Neutrophil (primary cell): ENCODE results near the gene GPBAR1.

Source experiments
- H3K27ac ChIP-seq: fragments of 200-600 bp; sonication (generic); 2 replicates; pipeline ENCODE4 v1.5.1; 2016; ENCODE audit warnings: mild to moderate bottlenecking, moderate library complexity
- H3K27me3 ChIP-seq: fragments of 200-600 bp; sonication (generic); 2 replicates; pipeline ENCODE4 v1.6.0; 2016; ENCODE audit warnings: mild to moderate bottlenecking
- H3K36me3 ChIP-seq: fragments of 200-600 bp; sonication (generic); 2 replicates; pipeline ENCODE4 v1.5.1; 2017
- H3K4me1 ChIP-seq, 2 experiments: fragments of 200-600 bp in 1 of 2; sonication (generic) in 1 of 2; 1 replicate in 1 of 2; 2 replicates in 1 of 2; pipeline versions ENCODE4 v1.5.1 to v1.6.1; 2013 to 2016; ENCODE audit warnings: low read depth in 1 of 2, low read length in 1 of 2, mild to moderate bottlenecking in 1 of 2, moderate library complexity in 1 of 2; ENCODE audit not compliant: control insufficient read depth in 1 of 2, insufficient read depth in 1 of 2
- H3K4me3 ChIP-seq, 2 experiments: fragments of 200-600 bp in 1 of 2; sonication (generic) in 1 of 2; 1 replicate in 1 of 2; 2 replicates in 1 of 2; pipeline ENCODE4 v1.5.1; 2013 to 2016; ENCODE audit warnings: low read depth in 1 of 2, low read length in 1 of 2, mild to moderate bottlenecking in 1 of 2, moderate library complexity in 1 of 2
- H3K9me3 ChIP-seq: fragments of 200-600 bp; sonication (generic); 2 replicates; pipeline ENCODE4 v1.5.1; 2016
- TF ChIP-seq, protein P1 (sequence below): fragments of 200-600 bp; sonication (generic); IDR thresholded peaks from 2 replicates; pipeline ENCODE4 v1.5.1; 2016; ENCODE audit warnings: antibody characterized with exemption

GPBAR1 gene

DNA sequence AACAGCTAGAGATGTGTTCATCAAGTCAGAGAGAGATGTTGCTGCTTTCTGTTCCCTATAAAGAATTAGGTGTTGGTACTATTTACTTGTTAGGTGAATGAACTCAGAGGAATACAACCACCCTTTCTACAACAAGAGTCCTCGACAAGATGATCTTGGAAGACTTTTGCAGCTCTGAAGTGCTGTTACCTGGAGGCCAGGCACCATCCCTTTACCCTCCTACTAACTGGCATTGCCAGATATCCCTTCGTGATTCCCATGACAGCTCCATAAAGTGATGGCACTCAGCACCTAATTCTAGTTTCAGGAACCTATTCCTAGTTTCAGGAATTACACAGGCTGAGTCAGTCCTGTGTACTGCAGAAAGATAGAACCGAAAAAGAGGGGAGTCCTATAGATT is 33.9 kb upstream of the GPBAR1 start:
- peak overlapping the region; percentile 5 for H3K27ac ChIP-seq
- H3K4me1 ChIP-seq = peaks cover 58 to 78% of the 10 kb centered on the region in 2 experiments
- no peaks in the 10 kb centered on the region for H3K27me3 ChIP-seq
- no peaks in the 10 kb centered on the region for H3K9me3 ChIP-seq
- H3K4me3 ChIP-seq = no peak overlapping the region
- H3K36me3 ChIP-seq = peaks cover 91% of the 10 kb centered on the region
- TF ChIP-seq, protein P1, sequence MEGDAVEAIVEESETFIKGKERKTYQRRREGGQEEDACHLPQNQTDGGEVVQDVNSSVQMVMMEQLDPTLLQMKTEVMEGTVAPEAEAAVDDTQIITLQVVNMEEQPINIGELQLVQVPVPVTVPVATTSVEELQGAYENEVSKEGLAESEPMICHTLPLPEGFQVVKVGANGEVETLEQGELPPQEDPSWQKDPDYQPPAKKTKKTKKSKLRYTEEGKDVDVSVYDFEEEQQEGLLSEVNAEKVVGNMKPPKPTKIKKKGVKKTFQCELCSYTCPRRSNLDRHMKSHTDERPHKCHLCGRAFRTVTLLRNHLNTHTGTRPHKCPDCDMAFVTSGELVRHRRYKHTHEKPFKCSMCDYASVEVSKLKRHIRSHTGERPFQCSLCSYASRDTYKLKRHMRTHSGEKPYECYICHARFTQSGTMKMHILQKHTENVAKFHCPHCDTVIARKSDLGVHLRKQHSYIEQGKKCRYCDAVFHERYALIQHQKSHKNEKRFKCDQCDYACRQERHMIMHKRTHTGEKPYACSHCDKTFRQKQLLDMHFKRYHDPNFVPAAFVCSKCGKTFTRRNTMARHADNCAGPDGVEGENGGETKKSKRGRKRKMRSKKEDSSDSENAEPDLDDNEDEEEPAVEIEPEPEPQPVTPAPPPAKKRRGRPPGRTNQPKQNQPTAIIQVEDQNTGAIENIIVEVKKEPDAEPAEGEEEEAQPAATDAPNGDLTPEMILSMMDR = no peak

DNA sequence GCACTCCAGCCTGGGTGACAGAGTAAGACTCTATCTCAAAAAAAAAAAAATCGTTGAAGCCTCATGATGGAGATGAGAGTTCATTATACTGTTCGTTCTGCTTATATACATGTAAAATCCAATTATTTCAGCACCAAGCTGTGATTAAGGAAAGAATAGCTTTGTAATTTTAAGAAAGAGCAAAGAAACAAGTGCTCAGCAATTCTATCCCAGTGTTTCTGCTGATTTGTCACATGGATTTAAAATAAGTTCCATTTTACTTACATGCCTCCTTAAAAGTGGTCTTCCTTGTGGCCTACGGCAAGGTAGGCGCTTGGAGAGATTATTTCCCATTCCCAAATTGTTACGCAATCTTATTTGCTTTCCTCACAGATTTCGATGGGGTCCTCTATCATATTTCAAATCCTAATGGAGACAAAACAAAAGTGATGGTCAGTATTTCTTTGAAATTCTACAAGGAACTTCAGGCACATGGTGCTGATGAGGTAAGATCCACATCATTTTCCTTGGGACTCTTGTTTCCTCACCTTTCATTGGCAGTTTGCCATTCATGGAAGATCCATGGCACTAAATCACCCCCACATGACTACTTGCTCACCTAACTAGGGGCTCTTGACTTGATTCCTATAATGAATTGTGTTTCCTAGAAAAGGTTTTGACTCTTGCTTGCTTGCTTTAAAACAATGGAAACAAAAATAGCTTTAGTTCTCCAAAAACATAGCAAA is 32.3 kb upstream of the GPBAR1 start:
- Histone ChIP-seq H3K27ac (peak overlapping the region; percentile 77), H3K4me3 (peak overlapping the region in 1 of 2 experiments; percentile 37), H3K4me1 (peaks cover 43 to 61% of the 10 kb centered on the region in 2 experiments), H3K36me3 (peaks cover 93% of the 10 kb centered on the region), H3K9me3 (no peaks in the 10 kb centered on the region), H3K27me3 (no peaks in the 10 kb centered on the region)
- TF ChIP-seq, protein P1 = no peak

DNA sequence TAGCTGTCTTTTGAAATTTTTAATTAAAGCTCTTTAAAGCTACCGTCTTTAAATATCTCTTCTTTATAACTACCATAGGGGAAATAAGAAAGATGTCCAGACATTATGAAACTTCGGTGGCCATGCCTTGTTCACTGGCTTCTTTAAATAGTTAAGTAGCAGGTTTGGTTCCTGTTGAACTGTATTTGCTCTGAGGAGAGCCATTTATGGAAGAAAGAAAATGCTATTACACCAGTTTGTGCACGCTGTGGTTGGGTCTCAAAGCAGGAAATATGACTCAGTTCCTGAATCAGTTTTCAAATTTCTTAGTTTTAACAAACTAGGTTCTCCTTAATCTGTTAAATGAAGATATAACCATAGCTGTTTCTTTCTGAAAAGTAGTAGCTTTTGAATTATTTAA is 31.6 kb upstream of the GPBAR1 start:
- TF ChIP-seq, protein P1 = no peak
- peaks cover 35 to 56% of the 10 kb centered on the region in 2 experiments for H3K4me1 ChIP-seq
- H3K27me3 ChIP-seq = no peaks in the 10 kb centered on the region
- no peaks in the 10 kb centered on the region for H3K9me3 ChIP-seq
- peak overlapping the region; percentile 77 for H3K27ac ChIP-seq
- peaks cover 93% of the 10 kb centered on the region for H3K36me3 ChIP-seq
- peak overlapping the region in 1 of 2 experiments; percentile 37 for H3K4me3 ChIP-seq

DNA sequence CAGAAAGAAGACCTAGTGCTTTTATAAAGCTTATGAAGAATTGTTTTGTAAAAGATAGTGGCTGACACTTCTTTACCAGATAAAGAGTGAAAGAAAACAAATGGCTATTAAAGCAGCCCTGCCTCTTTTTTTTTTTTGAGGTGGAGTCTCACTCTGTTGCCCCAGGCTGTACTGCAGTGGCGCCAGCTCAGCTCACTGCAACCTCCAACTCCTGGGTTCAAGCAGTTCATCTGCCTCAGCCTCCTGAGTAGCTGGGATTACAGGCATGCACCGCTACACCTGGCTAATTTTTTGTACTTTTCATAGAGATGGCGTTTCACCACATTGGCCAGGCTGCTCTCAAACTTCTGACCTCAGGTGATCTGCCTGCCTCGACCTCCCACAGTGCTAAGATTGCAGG is 31.0 kb upstream of the GPBAR1 start:
- Histone ChIP-seq H3K9me3 (no peaks in the 10 kb centered on the region), H3K27me3 (no peaks in the 10 kb centered on the region), H3K4me3 (peak overlapping the region in 1 of 2 experiments; percentile 37), H3K4me1 (peaks cover 35 to 52% of the 10 kb centered on the region in 2 experiments), H3K36me3 (peaks cover 93% of the 10 kb centered on the region), H3K27ac (peak overlapping the region; percentile 77)
- TF ChIP-seq, protein P1 = no peak

DNA sequence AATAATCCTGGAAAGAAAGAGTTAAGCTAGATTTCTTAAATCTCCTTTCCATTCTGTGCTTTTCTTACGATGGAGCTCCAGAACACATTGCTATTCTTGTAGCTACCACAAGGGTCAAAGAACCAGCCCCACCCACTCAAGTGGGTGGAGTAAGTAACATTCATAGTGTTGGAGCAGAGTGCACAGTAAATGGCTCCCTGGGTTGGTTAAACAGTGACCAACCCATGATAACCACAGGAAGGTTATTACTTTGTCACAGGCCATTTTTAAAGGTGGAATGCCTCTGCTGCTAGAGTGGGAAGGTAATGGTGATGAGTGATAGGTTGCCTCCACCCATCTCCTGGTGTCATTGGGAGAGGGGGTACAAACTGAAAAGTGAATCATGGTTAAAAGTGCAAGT is 29.9 kb upstream of the GPBAR1 start:
- Histone ChIP-seq H3K36me3 (peaks cover 93% of the 10 kb centered on the region), H3K4me1 (peaks cover 35 to 43% of the 10 kb centered on the region in 2 experiments), H3K4me3 (no peak overlapping the region), H3K9me3 (no peaks in the 10 kb centered on the region), H3K27ac (peak overlapping the region; percentile 77), H3K27me3 (no peaks in the 10 kb centered on the region)
- TF ChIP-seq, protein P1 = peak; percentile 35
